A673 (cell line): ENCODE results near the gene MAS1L. TPM values are rescaled to one million over a fixed set of nuclear protein-coding genes. Genes with fewer than 3 reads are reported as not detected.
"Not testable (repeated sequence)": the region's sequence is repeated elsewhere in the genome, so short reads cannot be mapped to it uniquely, and the experiment has no call there.

Experiments
- BruUV-seq: library from RNA; stranded (reverse); fragments of 400-500 nt; replicated peaks from 2 replicates; lab custom pipeline; 2021; lab: Mats Ljungman, UMichigan
- CTCF ChIA-PET: fragments of 300-600 bp; sonication (Branson Sonifier 250); formaldehyde crosslinking; loops from one replicate; lab custom pipeline; 2022; ENCODE audit warnings: antibody characterized with exemption; lab: Charles Lee
- POLR2A ChIA-PET: fragments of 300-600 bp; sonication (Branson Sonifier 250); formaldehyde crosslinking; loops from one replicate; lab custom pipeline; 2022; ENCODE audit warnings: antibody characterized with exemption; ENCODE audit not compliant: low non-redundant PET; lab: Charles Lee
- DNase-seq: peaks from one replicate; pipeline ENCODE4 v3.0.0-alpha.2; 2015; ENCODE audit warnings: low spot score
- H3K27ac ChIP-seq: fragments of 200-600 bp; sonication (generic); 2 replicates; pipeline ENCODE4 v1.5.1; 2016; ENCODE audit warnings: mixed run types, low read depth, mild to moderate bottlenecking, mixed read lengths, antibody characterized with exemption, low read length; ENCODE audit not compliant: poor library complexity, severe bottlenecking
- H3K27me3 ChIP-seq: fragments of 200-600 bp; sonication (generic); replicated peaks from 2 replicates; pipeline ENCODE4 v1.6.1; 2017; ENCODE audit warnings: mixed run types, low read depth, mild to moderate bottlenecking, mixed read lengths, antibody characterized with exemption, low read length; ENCODE audit not compliant: insufficient read depth, poor library complexity
- H3K36me3 ChIP-seq: fragments of 200-600 bp; sonication (generic); 2 replicates; pipeline ENCODE4 v1.6.1; 2016; ENCODE audit warnings: mixed run types, mild to moderate bottlenecking, mixed read lengths, antibody characterized with exemption, low read length; ENCODE audit not compliant: insufficient read depth, poor library complexity, severe bottlenecking
- H3K4me1 ChIP-seq: fragments of 200-600 bp; sonication (generic); 2 replicates; pipeline ENCODE4 v1.6.1; 2017; ENCODE audit warnings: mixed run types, mild to moderate bottlenecking, mixed read lengths, antibody characterized with exemption, low read length; ENCODE audit not compliant: insufficient read depth, poor library complexity, severe bottlenecking
- H3K4me3 ChIP-seq: fragments of 200-600 bp; sonication (generic); 2 replicates; pipeline ENCODE4 v1.5.1; 2016; ENCODE audit warnings: low read depth, mixed run types, mild to moderate bottlenecking, mixed read lengths, low read length; ENCODE audit not compliant: poor library complexity, severe bottlenecking
- H3K9me3 ChIP-seq: fragments of 200-600 bp; sonication (generic); 2 replicates; pipeline ENCODE4 v1.6.1; 2016; ENCODE audit warnings: mixed run types, low read depth, mild to moderate bottlenecking, mixed read lengths, antibody characterized with exemption, low read length; ENCODE audit not compliant: poor library complexity, severe bottlenecking
- CTCF ChIP-seq: fragments of 300-800, 200-600 bp; sonication (generic); conservative IDR thresholded peaks from 2 replicates; pipeline ENCODE4 v1.5.1; 2017; ENCODE audit warnings: low read depth, mild to moderate bottlenecking, antibody characterized with exemption, low read length, moderate library complexity, mixed read lengths
- EZH2 ChIP-seq: fragments of 200-600 bp; sonication (generic); IDR thresholded peaks from 2 replicates; pipeline ENCODE4 v1.6.1; 2017; ENCODE audit warnings: borderline replicate concordance, low read depth, mild to moderate bottlenecking, mixed read lengths, antibody characterized with exemption, low read length; ENCODE audit not compliant: poor library complexity, severe bottlenecking
- intact Hi-C: fragments of 100-400 bp; cut with micrococcal nuclease; formaldehyde crosslinking; loops from one replicate; pipeline ENCODE4 v1.10.0; 2022; ENCODE audit not compliant: unreplicated experiment
- total RNA-seq: library from RNA; stranded (reverse); gene quantifications from 2 replicates; pipeline ENCODE4 v1.2.3, GENCODE V29; 2021

MAS1L gene
- total RNA-seq, 1 experiment from 2014 or later, result not detected

GRCh38 chr6:29439006-29439405 lies 48.8 kb downstream of the MAS1L start, which contains the start of gene OR10C1:
OR10C1 (plus strand) TSS chr6:29439306; CDS start chr6:29440016, 710 bp downstream.
- TF ChIP-seq CTCF, result no peak
- no peak for TF ChIP-seq EZH2
- ChIA-PET CTCF (no interaction called here), POLR2A (no interaction called here)
- BruUV-seq, result no TSS peak
- Histone ChIP-seq H3K27ac (no peak within 1 kb of the TSS), H3K9me3 (no peaks in the 10 kb centered on the region), H3K27me3 (peaks cover 31% of the 10 kb centered on the region), H3K36me3 (no peaks in the 10 kb centered on the region), H3K4me3 (no peak within 1 kb of the TSS), H3K4me1 (no peaks in the 10 kb centered on the region)
- DNase-seq, result no peak
- intact Hi-C loops, result no loop called here

GRCh38 chr6:29436730-29437129 lies 51.0 kb downstream of the MAS1L start:
- H3K27me3 ChIP-seq, result peaks cover 25% of the 10 kb centered on the region
- H3K9me3 ChIP-seq, intact Hi-C loops, H3K4me1 ChIP-seq, CTCF ChIA-PET, H3K27ac ChIP-seq, H3K36me3 ChIP-seq, DNase-seq, H3K4me3 ChIP-seq, BruUV-seq, POLR2A ChIA-PET: not testable (repeated sequence)

Other genes with a start within 250 kb of the MAS1L start
- not detected in 2 replicates for gene OR14J1, start 186.3 kb downstream of the MAS1L start, total RNA-seq
- not detected in 2 replicates for gene OR5V1, start 119.1 kb downstream of the MAS1L start, total RNA-seq
- not detected in 2 replicates for gene OR12D3, start 112.7 kb downstream of the MAS1L start, total RNA-seq
- not detected in 2 replicates for gene OR12D2, start 92.3 kb downstream of the MAS1L start, total RNA-seq
- not detected in 2 replicates for gene OR12D1, start 73.0 kb downstream of the MAS1L start, total RNA-seq
- not detected in 2 replicates for gene OR10C1, start 48.6 kb downstream of the MAS1L start, total RNA-seq
- not detected in 2 replicates for gene OR11A1, start 30.9 kb downstream of the MAS1L start, total RNA-seq
- gene OR2H1, start 30.8 kb downstream of the MAS1L start, total RNA-seq, result not detected in 2 replicates
- gene UBD, start 71.8 kb upstream of the MAS1L start, total RNA-seq, result not detected in 2 replicates
- gene OR2H2, start 97.2 kb upstream of the MAS1L start, total RNA-seq, result not detected in 2 replicates
- 72.4 and 81.3 TPM in 2 replicates for gene GABBR1, start 145.2 kb upstream of the MAS1L start, total RNA-seq
- not detected in 2 replicates for gene MOG, start 169.1 kb upstream of the MAS1L start, total RNA-seq
- gene ZFP57, start 193.2 kb upstream of the MAS1L start, total RNA-seq, result not detected in 2 replicates
- gene HLA-F, start 235.5 kb upstream of the MAS1L start, total RNA-seq, result 0.68 TPM in 1 of 2 replicates, not detected in the other